ENCODE measurements around the gene TRPM2. TPM values are rescaled to one million over a fixed set of nuclear protein-coding genes. Genes with fewer than 3 reads are reported as not detected.
"Not testable (repeated sequence)": the region's sequence is repeated elsewhere in the genome, so short reads cannot be mapped to it uniquely, and the experiment has no call there.

The TRPM2 gene
- total RNA-seq, 1 donor from 2014 or later, result 0.43 TPM

DNA sequence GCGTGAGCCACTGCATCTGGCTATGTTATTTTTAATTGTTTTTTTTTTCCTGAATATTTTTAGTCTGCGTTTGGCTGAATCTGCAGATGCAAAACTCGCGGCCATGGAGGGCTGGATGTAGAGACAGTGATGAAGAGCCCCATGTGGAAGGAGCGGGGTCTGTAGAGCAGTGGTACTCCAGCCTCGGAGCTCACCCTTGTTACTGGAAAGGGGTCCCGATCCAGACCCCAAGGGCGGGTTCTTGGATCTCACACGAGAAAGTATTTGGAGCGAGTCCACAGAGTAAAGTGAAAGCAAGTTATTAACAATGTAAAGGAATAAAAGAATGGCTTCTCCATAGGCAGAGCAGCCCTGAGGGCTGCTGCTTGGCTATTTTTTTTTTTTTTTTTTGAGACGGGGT, 2.7 kb downstream of the TRPM2 start:
- H3K27me3 ChIP-seq, result no peaks in the 10 kb centered on the region
- intact Hi-C loops (cut with DNase I), result no loop called here

DNA sequence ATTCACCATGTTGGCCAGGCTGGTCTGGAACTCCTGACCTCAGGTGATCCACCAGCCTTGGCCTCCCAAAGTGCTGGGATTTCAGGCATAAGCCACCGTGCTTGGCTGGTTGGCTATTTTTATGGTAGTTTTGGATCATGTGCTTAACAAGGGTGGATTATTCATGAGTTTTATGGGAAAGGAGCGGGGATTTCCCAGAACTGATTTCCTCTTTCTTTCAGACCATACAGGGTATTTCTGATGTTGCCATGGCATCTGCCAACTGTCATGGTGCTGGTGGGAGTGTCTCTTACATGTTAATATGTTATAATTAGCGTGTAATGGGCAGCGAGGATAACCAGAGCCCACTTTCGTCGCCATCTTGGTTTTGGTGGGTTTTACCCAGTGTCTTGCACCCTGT, 3.2 kb downstream of the TRPM2 start:
- H3K36me3 ChIP-seq, result no peaks in the 10 kb centered on the region
- H3K27me3 ChIP-seq, result no peaks in the 10 kb centered on the region
- intact Hi-C loops (cut with DNase I), result no loop called here
- H3K9me3 ChIP-seq, result no peaks in the 10 kb centered on the region
- no peak overlapping the region for H3K4me3 ChIP-seq
- no peaks in the 10 kb centered on the region for H3K4me1 ChIP-seq
- DNase-seq (ENCODE audit: low spot score in 2 of 2), result no peak
- TF ChIP-seq, protein P1, sequence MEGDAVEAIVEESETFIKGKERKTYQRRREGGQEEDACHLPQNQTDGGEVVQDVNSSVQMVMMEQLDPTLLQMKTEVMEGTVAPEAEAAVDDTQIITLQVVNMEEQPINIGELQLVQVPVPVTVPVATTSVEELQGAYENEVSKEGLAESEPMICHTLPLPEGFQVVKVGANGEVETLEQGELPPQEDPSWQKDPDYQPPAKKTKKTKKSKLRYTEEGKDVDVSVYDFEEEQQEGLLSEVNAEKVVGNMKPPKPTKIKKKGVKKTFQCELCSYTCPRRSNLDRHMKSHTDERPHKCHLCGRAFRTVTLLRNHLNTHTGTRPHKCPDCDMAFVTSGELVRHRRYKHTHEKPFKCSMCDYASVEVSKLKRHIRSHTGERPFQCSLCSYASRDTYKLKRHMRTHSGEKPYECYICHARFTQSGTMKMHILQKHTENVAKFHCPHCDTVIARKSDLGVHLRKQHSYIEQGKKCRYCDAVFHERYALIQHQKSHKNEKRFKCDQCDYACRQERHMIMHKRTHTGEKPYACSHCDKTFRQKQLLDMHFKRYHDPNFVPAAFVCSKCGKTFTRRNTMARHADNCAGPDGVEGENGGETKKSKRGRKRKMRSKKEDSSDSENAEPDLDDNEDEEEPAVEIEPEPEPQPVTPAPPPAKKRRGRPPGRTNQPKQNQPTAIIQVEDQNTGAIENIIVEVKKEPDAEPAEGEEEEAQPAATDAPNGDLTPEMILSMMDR (IDR thresholded peaks at IDR 0.05), result no peak
- H3K27ac ChIP-seq, result no peak overlapping the region

More for the DNA sequence above, 2.7 kb downstream of the TRPM2 start:
- TF ChIP-seq, protein P1 (IDR thresholded peaks at IDR 0.05), result no peak
- no peaks in the 10 kb centered on the region for H3K9me3 ChIP-seq
- DNase-seq (ENCODE audit: low spot score in 2 of 2), result no peak
- H3K36me3 ChIP-seq, result no peaks in the 10 kb centered on the region
- no peak overlapping the region for H3K27ac ChIP-seq
- H3K4me1 ChIP-seq, result no peaks in the 10 kb centered on the region
- no peak overlapping the region for H3K4me3 ChIP-seq

- H3K4me3 ChIP-seq, result no peak overlapping the region
- intact Hi-C loops (cut with DNase I), result no loop called here
- no peak for DNase-seq (ENCODE audit: low spot score in 2 of 2)
- H3K27ac ChIP-seq, result no peak overlapping the region
- no peaks in the 10 kb centered on the region for H3K9me3 ChIP-seq
- no peaks in the 10 kb centered on the region for H3K27me3 ChIP-seq
- TF ChIP-seq, protein P1 (IDR thresholded peaks at IDR 0.05), result no peak
- no peaks in the 10 kb centered on the region for H3K4me1 ChIP-seq
- H3K36me3 ChIP-seq, result no peaks in the 10 kb centered on the region
Measured at GRCh38 chr21:44357064-44357837, 3.8 kb downstream of the TRPM2 start.

- peaks cover 5 to 17% of the 10 kb centered on the region in 2 donors for H3K9me3 ChIP-seq
- no peak overlapping the region for H3K27ac ChIP-seq
- no peak for DNase-seq (ENCODE audit: low spot score in 2 of 2)
- no peaks in the 10 kb centered on the region for H3K27me3 ChIP-seq
- intact Hi-C loops (cut with DNase I), result no loop called here
- no peaks in the 10 kb centered on the region for H3K4me1 ChIP-seq
- no peaks in the 10 kb centered on the region for H3K36me3 ChIP-seq
- TF ChIP-seq, protein P1 (IDR thresholded peaks at IDR 0.05), result no peak
- no peak overlapping the region for H3K4me3 ChIP-seq
Measured at GRCh38 chr21:44359396-44359795, 6.0 kb downstream of the TRPM2 start.

DNA sequence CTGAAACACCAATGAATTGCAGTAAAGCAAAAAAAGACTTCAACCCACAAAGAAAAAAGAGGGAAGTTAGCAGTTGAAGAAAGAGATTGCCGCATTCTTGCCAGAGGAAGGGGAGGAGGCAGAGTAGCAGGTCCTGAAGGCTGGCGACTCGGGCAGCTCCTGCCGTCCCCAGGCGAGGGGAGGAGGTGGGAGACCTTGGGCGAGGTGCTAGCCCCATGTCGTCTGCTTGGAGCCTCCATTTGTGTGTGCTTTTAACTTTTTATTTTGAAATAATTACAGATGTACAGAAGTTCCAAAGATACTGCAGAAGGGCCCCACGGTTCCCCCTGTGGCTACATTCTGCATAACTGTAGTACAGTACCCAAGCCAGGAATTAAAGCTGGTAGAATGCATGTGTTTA, 6.7 kb downstream of the TRPM2 start:
- Histone ChIP-seq H3K4me3 (no peak overlapping the region), H3K36me3 (no peaks in the 10 kb centered on the region), H3K27me3 (no peaks in the 10 kb centered on the region), H3K4me1 (no peaks in the 10 kb centered on the region), H3K9me3 (peaks cover 5 to 17% of the 10 kb centered on the region in 2 donors), H3K27ac (no peak overlapping the region)
- intact Hi-C loops (cut with DNase I), result no loop called here
- TF ChIP-seq, protein P1 (IDR thresholded peaks at IDR 0.05), result no peak
- no peak for DNase-seq (ENCODE audit: low spot score in 2 of 2)

DNA sequence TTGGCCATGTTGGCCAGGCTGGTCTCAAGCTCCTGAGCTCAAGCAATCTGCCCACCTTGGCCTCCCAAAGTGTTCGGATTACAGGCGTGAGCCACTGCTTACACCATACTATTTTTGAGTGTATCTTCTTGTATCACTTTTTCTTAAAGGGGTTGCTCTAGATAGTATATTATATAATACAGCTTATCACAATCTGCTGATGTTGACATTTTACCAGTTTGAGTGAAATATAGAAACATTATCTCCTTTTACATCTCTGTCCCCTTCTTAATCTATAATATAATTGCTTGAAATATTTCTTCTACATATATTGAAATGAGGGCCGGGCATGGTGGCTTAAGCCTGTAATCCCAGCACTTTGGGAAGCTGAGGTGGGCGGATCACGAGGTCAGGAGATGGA, 8.5 kb downstream of the TRPM2 start:
- H3K27me3 ChIP-seq; H3K27ac ChIP-seq; H3K4me3 ChIP-seq; H3K4me1 ChIP-seq; H3K36me3 ChIP-seq; DNase-seq (ENCODE audit: low spot score in 2 of 2); intact Hi-C loops (cut with DNase I): not testable (repeated sequence)
- peaks cover 5 to 17% of the 10 kb centered on the region in 2 donors for H3K9me3 ChIP-seq
